Suprapubic skin (tissue), 4 donors: ENCODE data around the gene SMC4. TPM values are rescaled to one million over a fixed set of nuclear protein-coding genes. Genes with fewer than 3 reads are reported as not detected.
"Not testable (repeated sequence)": the region's sequence is repeated elsewhere in the genome, so short reads cannot be mapped to it uniquely, and the experiment has no call there.

Experiments used
- DNase-seq, 2 donors: peaks; one replicate each; pipeline ENCODE4 v3.0.0-alpha.2; 2019; ENCODE audit warnings: low spot score in 2 of 2
- H3K27ac ChIP-seq: fragments of 200-600 bp; sonication (generic); one replicate; pipeline ENCODE4 v1.5.1; 2019
- H3K27me3 ChIP-seq: fragments of 200-600 bp; sonication (generic); one replicate; pipeline ENCODE4 v1.5.1; 2019
- H3K36me3 ChIP-seq: fragments of 200-600 bp; sonication (generic); one replicate; pipeline ENCODE4 v1.5.1; 2019
- H3K4me1 ChIP-seq: fragments of 200-600 bp; sonication (generic); one replicate; pipeline ENCODE4 v1.5.1; 2019
- H3K4me3 ChIP-seq: fragments of 200-600 bp; sonication (generic); one replicate; pipeline ENCODE4 v1.5.1; 2019; ENCODE audit warnings: mild to moderate bottlenecking
- H3K9me3 ChIP-seq: fragments of 200-600 bp; sonication (generic); one replicate; pipeline ENCODE4 v1.5.1; 2019
- CTCF ChIP-seq, 2 donors: fragments of 200-600 bp in 1 of 2; fragments of 450-650 bp in 1 of 2; sonication (generic) in 1 of 2; IDR thresholded peaks; one replicate each; pipeline ENCODE4 v1.5.1; 2016 to 2019; ENCODE audit warnings: antibody characterized with exemption in 2 of 2, mild to moderate bottlenecking in 1 of 2, moderate library complexity in 1 of 2
- EP300 ChIP-seq: sonication (generic); formaldehyde crosslinking; IDR thresholded peaks from one replicate; pipeline ENCODE4 v1.6.1; 2017; ENCODE audit warnings: antibody characterized with exemption
- POLR2A ChIP-seq, 2 donors: fragments of 450-650 bp; IDR thresholded peaks; one replicate each; pipeline ENCODE4 v1.6.1; 2017; ENCODE audit warnings: antibody characterized with exemption in 2 of 2, mild to moderate bottlenecking in 2 of 2, moderate library complexity in 2 of 2
- POLR2AphosphoS5 ChIP-seq, 3 donors: sonication (generic); formaldehyde crosslinking; IDR thresholded peaks; one replicate each; pipeline ENCODE4 v1.6.1; 2017; ENCODE audit warnings: antibody characterized with exemption in 3 of 3
- WGBS: methylation state at CpG from one replicate; pipeline ENCODE4 v1.1.5; 2018; 5-methylcytosine and 5-hydroxymethylcytosine counted together
- total RNA-seq, 4 donors: library from RNA; depleted of rRNA; stranded (reverse); fragments of >200 nt; gene quantifications; one replicate each; pipeline ENCODE4 v1.1.0, GENCODE V29; 2016

SMC4 gene
- 10 to 100 TPM; 26.7 to 97.3 (median 28.1) TPM for total RNA-seq

- H3K27me3 ChIP-seq: no peaks in the 10 kb centered on the region
- H3K4me3 ChIP-seq: peak within 1 kb of the TSS; percentile 68
- under 1% methylated on average over 43 of the region's 63 CpGs for WGBS
- no peaks in the 10 kb centered on the region for H3K9me3 ChIP-seq
- H3K27ac ChIP-seq: peak within 1 kb of the TSS; percentile 88
- peak; percentile 96 to 98 for DNase-seq
- peak in 1 of 2 donors; percentile 44 for TF ChIP-seq POLR2A (IDR thresholded peaks at IDR 0.05)
- no peak for TF ChIP-seq EP300
- TF ChIP-seq POLR2AphosphoS5 (IDR thresholded peaks at IDR 0.05): peak in 2 of 3 donors; percentile 52 to 68
- no peak for TF ChIP-seq CTCF (IDR thresholded peaks at IDR 0.05)
- H3K36me3 ChIP-seq: no peaks in the 10 kb centered on the region
- H3K4me1 ChIP-seq: peaks cover 40% of the 10 kb centered on the region
These were observed at the start of gene SMC4, which contains the start of gene IFT80 for GRCh38 chr3:160399125-160400029. SMC4 (plus strand) TSS chr3:160399650; CDS start chr3:160400827, 1,177 bp downstream. IFT80 (minus strand) TSS chr3:160399225; CDS start chr3:160384600, 14,625 bp downstream.

GRCh38 chr3:160355826-160356225 lies 43.6 kb upstream of the SMC4 start:
- no peak for TF ChIP-seq POLR2A (IDR thresholded peaks at IDR 0.05)
- TF ChIP-seq CTCF (IDR thresholded peaks at IDR 0.05): no peak
- no peak for TF ChIP-seq POLR2AphosphoS5 (IDR thresholded peaks at IDR 0.05)
- no peak for TF ChIP-seq EP300
- no peak overlapping the region for H3K4me3 ChIP-seq
- H3K4me1 ChIP-seq: no peaks in the 10 kb centered on the region
- H3K9me3 ChIP-seq: no peaks in the 10 kb centered on the region
- H3K27ac ChIP-seq: no peak overlapping the region
- no peaks in the 10 kb centered on the region for H3K27me3 ChIP-seq
- WGBS: 84% methylated on average over 4 of the region's 4 CpGs
- peaks cover 16% of the 10 kb centered on the region for H3K36me3 ChIP-seq
- no peak for DNase-seq

- H3K4me3 ChIP-seq, DNase-seq, H3K36me3 ChIP-seq, H3K9me3 ChIP-seq, H3K27me3 ChIP-seq, H3K27ac ChIP-seq, H3K4me1 ChIP-seq: not testable (repeated sequence)
- 84% methylated on average over 2 of the region's 2 CpGs for WGBS
These were observed 36.6 kb upstream of the SMC4 start for GRCh38 chr3:160362896-160363295.

GRCh38 chr3:160365869-160366522 lies 33.5 kb upstream of the SMC4 start:
- 97% methylated on average over 1 of the region's 1 CpG for WGBS
- H3K4me1 ChIP-seq: no peaks in the 10 kb centered on the region
- TF ChIP-seq EP300: no peak
- TF ChIP-seq POLR2AphosphoS5 (IDR thresholded peaks at IDR 0.05): no peak
- TF ChIP-seq CTCF (IDR thresholded peaks at IDR 0.05): no peak
- no peak for TF ChIP-seq POLR2A (IDR thresholded peaks at IDR 0.05)

GRCh38 chr3:160368804-160369203 lies 30.6 kb upstream of the SMC4 start:
- 80% methylated on average over 2 of the region's 2 CpGs for WGBS
- no peak for DNase-seq
- no peaks in the 10 kb centered on the region for H3K4me1 ChIP-seq
- TF ChIP-seq POLR2AphosphoS5 (IDR thresholded peaks at IDR 0.05) (no peak), EP300 (no peak), POLR2A (IDR thresholded peaks at IDR 0.05) (no peak), CTCF (IDR thresholded peaks at IDR 0.05) (no peak)
- no peak overlapping the region for H3K4me3 ChIP-seq
- no peaks in the 10 kb centered on the region for H3K9me3 ChIP-seq
- no peaks in the 10 kb centered on the region for H3K27me3 ChIP-seq
- H3K36me3 ChIP-seq: peaks cover 5% of the 10 kb centered on the region
- no peak overlapping the region for H3K27ac ChIP-seq

More at GRCh38 chr3:160365869-160366522, 33.5 kb upstream of the SMC4 start:
- Histone ChIP-seq H3K4me3 (no peak overlapping the region), H3K36me3 (no peaks in the 10 kb centered on the region), H3K27me3 (no peaks in the 10 kb centered on the region), H3K9me3 (no peaks in the 10 kb centered on the region), H3K27ac (no peak overlapping the region)
- no peak for DNase-seq
